CD4-positive, alpha-beta T cell treated with Interleukin-15 for 4 hours (primary cell): ENCODE results near the gene AGAP5.
A peak's percentile ranks its signal among the peaks of the same experiment; 100 is the strongest.

Experiments
- DNase-seq: peaks from one replicate; pipeline ENCODE4 v3.0.0-alpha.2; 2020; ENCODE audit warnings: low spot score

The AGAP5 gene

GRCh38 chr10:73625884-73626752, 71.8 kb downstream of the AGAP5 start:
- peak; percentile 93 for DNase-seq

DNA sequence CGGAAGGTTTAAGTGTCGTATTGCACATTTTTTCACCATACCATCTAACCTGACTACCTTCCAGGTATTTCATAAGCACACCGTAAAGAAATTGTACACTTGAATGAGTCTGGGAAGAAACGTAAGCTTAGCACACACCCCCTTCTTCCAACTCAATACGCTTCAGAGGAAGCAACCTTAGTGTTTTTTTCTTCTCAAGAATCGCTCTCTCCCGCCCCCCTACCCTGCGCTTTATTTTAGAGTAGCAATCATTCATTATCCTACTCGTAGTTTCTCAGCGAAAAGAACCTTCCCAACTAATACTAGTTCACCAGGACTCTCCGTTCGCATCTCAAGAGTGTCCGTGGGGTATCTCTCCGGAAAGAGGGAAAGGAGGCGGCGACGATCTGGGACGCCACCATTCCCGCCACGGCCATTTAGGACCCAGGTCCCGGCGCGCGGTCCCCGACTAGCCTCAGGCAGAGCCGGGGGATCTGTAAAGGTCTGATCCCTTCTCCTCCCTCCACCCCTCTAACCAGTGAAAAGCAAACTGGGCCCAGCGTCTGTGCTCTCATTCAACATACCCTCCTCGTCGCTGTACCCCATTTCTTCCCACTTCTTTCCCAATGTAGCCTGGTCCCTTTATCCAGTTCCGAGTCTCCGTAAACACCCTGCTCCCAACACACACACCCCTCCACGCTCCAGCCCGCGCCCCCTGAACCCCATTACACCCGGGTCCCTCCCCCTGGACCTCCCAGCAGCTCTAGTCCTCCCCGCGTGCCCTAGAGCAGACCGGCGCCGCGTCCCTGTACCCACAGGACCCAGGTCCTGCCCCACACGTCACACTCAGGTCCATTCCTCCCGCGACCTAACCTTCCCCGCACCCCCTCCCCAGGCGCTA, 72.7 kb downstream of the AGAP5 start:
- peak; percentile 4 for DNase-seq
